Spinal cord (tissue), 10 donors: ENCODE data around the gene DYNLT3. TPM values are rescaled to one million over a fixed set of nuclear protein-coding genes. Genes with fewer than 3 reads are reported as not detected.

Source experiments
- DNase-seq, 6 donors: peaks; one replicate each; pipeline versions ENCODE4 v3.0.0 to v3.0.0-alpha.2; 2013 to 2015; ENCODE audit warnings: low spot score in 6 of 6, low read depth in 4 of 6
- H3K27ac ChIP-seq: one replicate; pipeline ENCODE4 v1.5.1; 2013; ENCODE audit warnings: low read depth, low read length, control low read depth
- H3K27me3 ChIP-seq: one replicate; pipeline ENCODE4 v1.6.1; 2013; ENCODE audit warnings: low read length; ENCODE audit not compliant: control insufficient read depth, insufficient read depth
- H3K36me3 ChIP-seq: one replicate; pipeline ENCODE4 v1.6.1; 2013; ENCODE audit warnings: low read length; ENCODE audit not compliant: control insufficient read depth, insufficient read depth
- H3K4me1 ChIP-seq: one replicate; pipeline ENCODE4 v1.6.1; 2013; ENCODE audit warnings: low read length; ENCODE audit not compliant: control insufficient read depth, insufficient read depth
- H3K4me3 ChIP-seq: one replicate; pipeline ENCODE4 v1.5.1; 2013; ENCODE audit warnings: low read depth, low read length, control low read depth
- H3K9me3 ChIP-seq: one replicate; pipeline ENCODE4 v1.6.1; 2013; ENCODE audit warnings: low read length; ENCODE audit not compliant: control insufficient read depth, insufficient read depth
- WGBS: methylation state at CpG from one replicate; pipeline ENCODE4 v1.1.5; 2013; ENCODE audit warnings: missing lambda C conversion rate; ENCODE audit not compliant: insufficient coverage; 5-methylcytosine and 5-hydroxymethylcytosine counted together
- polyA plus RNA-seq, 2 donors: library from polyadenylated mRNA; unstranded; fragments of 120-200 nt; gene quantifications; one replicate each; pipeline ENCODE4 v1.2.1, GENCODE V29; 2013; ENCODE audit not compliant: insufficient read length in 2 of 2
- total RNA-seq, 2 donors: library from RNA; depleted of rRNA in 1 of 2; stranded (reverse); fragments of 120-200 nt in 1 of 2; fragments of >200 nt in 1 of 2; gene quantifications; one replicate each; pipeline versions ENCODE4 v1.2.3 to v1.2.4, GENCODE V29; 2013 to 2014
- donor health status: healthy.

The DYNLT3 gene
- total and polyA plus RNA-seq, 4 donors = 31.8 to 72.4 (median 39.4) TPM

GRCh38 chrX:37820646-37821045 lies 26.7 kb downstream of the DYNLT3 start:
- Histone ChIP-seq H3K36me3 (no peaks in the 10 kb centered on the region), H3K27me3 (peaks cover 4% of the 10 kb centered on the region), H3K4me1 (no peaks in the 10 kb centered on the region), H3K4me3 (no peak overlapping the region), H3K27ac (no peak overlapping the region), H3K9me3 (no peaks in the 10 kb centered on the region)
- no CpG with 5 or more reads among the region's 1 CpG for WGBS
- peak in 1 of 6 donors; percentile 65 for DNase-seq

- H3K27ac ChIP-seq = no peak overlapping the region
- no CpG with 5 or more reads among the region's 2 CpGs for WGBS
- no peak overlapping the region for H3K4me3 ChIP-seq
- peaks cover 4% of the 10 kb centered on the region for H3K27me3 ChIP-seq
- H3K9me3 ChIP-seq = no peaks in the 10 kb centered on the region
- no peaks in the 10 kb centered on the region for H3K36me3 ChIP-seq
- DNase-seq = no peak
- H3K4me1 ChIP-seq = no peaks in the 10 kb centered on the region
These were observed 29.3 kb downstream of the DYNLT3 start for GRCh38 chrX:37818031-37818430.

DNA sequence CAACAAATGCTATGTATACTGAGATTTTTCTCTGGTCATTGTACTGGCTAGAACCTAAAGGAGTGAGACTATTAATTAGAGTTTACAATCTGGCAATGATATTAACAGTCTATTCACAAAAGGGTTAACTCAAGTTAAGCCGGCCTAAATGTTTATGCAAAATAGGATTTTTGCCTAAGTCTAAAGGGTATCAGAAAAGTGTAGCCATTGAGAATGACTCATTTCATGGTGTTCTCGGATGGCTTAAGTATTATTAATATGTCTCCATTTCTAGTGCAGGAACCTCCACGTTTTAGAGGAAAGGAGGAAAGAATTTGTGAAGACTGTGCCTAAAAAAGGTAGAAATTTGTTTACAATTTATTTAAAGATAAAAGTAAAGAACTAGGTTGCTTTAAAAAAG lies 29.8 kb downstream of the DYNLT3 start:
- H3K27me3 ChIP-seq = peaks cover 4% of the 10 kb centered on the region
- WGBS = no CpG with 5 or more reads among the region's 3 CpGs
- H3K9me3 ChIP-seq = no peaks in the 10 kb centered on the region
- no peak for DNase-seq
- no peak overlapping the region for H3K27ac ChIP-seq
- H3K4me3 ChIP-seq = no peak overlapping the region
- no peaks in the 10 kb centered on the region for H3K36me3 ChIP-seq
- no peaks in the 10 kb centered on the region for H3K4me1 ChIP-seq

- Histone ChIP-seq H3K9me3 (no peaks in the 10 kb centered on the region), H3K27ac (no peak overlapping the region), H3K4me1 (no peaks in the 10 kb centered on the region), H3K4me3 (no peak overlapping the region), H3K36me3 (no peaks in the 10 kb centered on the region), H3K27me3 (peaks cover 4% of the 10 kb centered on the region)
- 86% methylated on average over 2 of the region's 2 CpGs for WGBS
- DNase-seq = no peak
These were observed 30.2 kb downstream of the DYNLT3 start for GRCh38 chrX:37817176-37817575.

DNA sequence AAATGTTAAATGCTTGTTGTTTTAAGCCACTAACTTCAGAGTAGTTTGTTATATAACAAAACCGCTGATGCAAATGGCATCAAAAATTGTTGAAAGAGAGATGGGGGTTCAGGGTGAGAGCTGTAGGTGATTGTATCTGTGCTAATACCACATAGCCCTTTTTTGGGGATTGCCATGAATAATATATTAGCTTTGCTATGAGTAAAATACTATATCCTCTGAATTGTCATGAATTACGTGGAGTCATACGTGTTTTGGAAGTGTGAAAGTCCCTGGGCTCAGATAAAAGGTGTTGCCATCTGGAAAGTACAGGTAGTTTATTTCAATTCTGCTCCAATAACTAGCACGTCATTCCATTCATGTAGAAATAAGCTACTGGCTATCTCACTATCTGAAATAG lies 30.6 kb downstream of the DYNLT3 start:
- Histone ChIP-seq H3K27ac (no peak overlapping the region), H3K4me3 (no peak overlapping the region), H3K27me3 (peaks cover 4% of the 10 kb centered on the region), H3K9me3 (no peaks in the 10 kb centered on the region), H3K36me3 (no peaks in the 10 kb centered on the region), H3K4me1 (no peaks in the 10 kb centered on the region)
- no peak for DNase-seq
- WGBS = no CpG with 5 or more reads among the region's 4 CpGs

- Histone ChIP-seq H3K36me3 (no peaks in the 10 kb centered on the region), H3K4me3 (no peak overlapping the region), H3K27me3 (peaks cover 8% of the 10 kb centered on the region), H3K9me3 (no peaks in the 10 kb centered on the region), H3K4me1 (no peaks in the 10 kb centered on the region), H3K27ac (no peak overlapping the region)
- DNase-seq = no peak
- no CpG with 5 or more reads among the region's 5 CpGs for WGBS
These were observed 32.0 kb downstream of the DYNLT3 start for GRCh38 chrX:37815366-37815765.

GRCh38 chrX:37813570-37813969 lies 33.8 kb downstream of the DYNLT3 start:
- Histone ChIP-seq H3K36me3 (no peaks in the 10 kb centered on the region), H3K4me3 (no peak overlapping the region), H3K27me3 (peaks cover 9% of the 10 kb centered on the region), H3K27ac (no peak overlapping the region), H3K4me1 (no peaks in the 10 kb centered on the region), H3K9me3 (no peaks in the 10 kb centered on the region)
- no peak for DNase-seq
- no CpG with 5 or more reads among the region's 4 CpGs for WGBS

GRCh38 chrX:37812110-37812509 lies 35.3 kb downstream of the DYNLT3 start:
- Histone ChIP-seq H3K4me3 (no peak overlapping the region), H3K27ac (no peak overlapping the region), H3K36me3 (no peaks in the 10 kb centered on the region), H3K4me1 (no peaks in the 10 kb centered on the region), H3K27me3 (peaks cover 15% of the 10 kb centered on the region), H3K9me3 (no peaks in the 10 kb centered on the region)
- no peak for DNase-seq
- WGBS = no CpG with 5 or more reads among the region's 1 CpG

DNA sequence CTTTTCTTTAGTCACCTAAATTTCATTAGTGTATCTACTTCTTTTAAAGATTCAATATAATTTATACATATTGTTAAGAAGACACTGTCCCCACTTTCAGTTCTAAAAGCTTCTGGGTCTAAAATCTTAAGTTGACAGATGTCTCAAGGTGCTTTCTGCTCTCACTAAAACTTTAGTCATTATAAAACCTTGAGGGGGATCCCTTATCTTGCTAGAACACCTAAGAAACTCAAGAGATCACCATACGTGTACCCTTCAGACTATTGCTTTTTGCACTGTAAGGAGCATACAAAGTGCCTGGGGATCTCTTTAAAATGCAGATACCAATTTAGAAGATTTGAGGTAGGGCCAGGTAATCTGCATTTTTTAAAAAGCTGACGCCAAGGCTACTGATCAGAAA lies 37.4 kb downstream of the DYNLT3 start:
- H3K36me3 ChIP-seq = no peaks in the 10 kb centered on the region
- peaks cover 11% of the 10 kb centered on the region for H3K27me3 ChIP-seq
- no peak overlapping the region for H3K27ac ChIP-seq
- DNase-seq = no peak
- H3K9me3 ChIP-seq = no peaks in the 10 kb centered on the region
- no peaks in the 10 kb centered on the region for H3K4me1 ChIP-seq
- WGBS = 57% methylated on average over 1 of the region's 2 CpGs
- H3K4me3 ChIP-seq = no peak overlapping the region

- Histone ChIP-seq H3K4me1 (no peaks in the 10 kb centered on the region), H3K9me3 (no peaks in the 10 kb centered on the region), H3K4me3 (no peak overlapping the region), H3K27ac (no peak overlapping the region), H3K36me3 (no peaks in the 10 kb centered on the region), H3K27me3 (peaks cover 7% of the 10 kb centered on the region)
- 78% methylated on average over 1 of the region's 2 CpGs for WGBS
- no peak for DNase-seq
These were observed 44.3 kb downstream of the DYNLT3 start for GRCh38 chrX:37803057-37803456.
